Pons (tissue), 1 donor: ENCODE measurements around the gene A1BG.
"Not testable (repeated sequence)": the region's sequence is repeated elsewhere in the genome, so short reads cannot be mapped to it uniquely, and the experiment has no call there.

Source experiments
- DNase-seq: peaks from one replicate; pipeline ENCODE4 v3.0.0-alpha.2; 2016; ENCODE audit warnings: low spot score

The A1BG gene

GRCh38 chr19:58336216-58336615, 17.1 kb downstream of the A1BG start:
- DNase-seq: no peak

DNA sequence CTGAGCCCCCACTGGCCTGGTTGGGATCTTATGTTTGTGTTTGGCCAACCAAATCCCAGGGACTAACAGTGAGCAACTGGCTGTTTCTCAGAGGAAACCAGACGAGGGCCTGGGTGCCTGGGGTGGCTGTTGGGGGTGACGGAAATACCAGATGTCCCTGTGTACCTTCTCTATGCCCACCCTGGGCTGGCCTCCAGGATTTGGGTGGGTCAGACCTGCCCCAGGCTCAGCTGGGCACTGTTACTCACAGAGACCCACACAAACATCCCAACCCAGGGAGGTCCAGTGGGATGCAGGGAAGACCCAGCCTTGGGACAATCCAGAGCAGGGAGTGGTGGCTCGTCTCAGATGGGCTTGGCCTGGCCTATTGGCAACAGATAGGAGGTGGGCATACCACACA, 17.7 kb downstream of the A1BG start:
- no peak for DNase-seq

DNA sequence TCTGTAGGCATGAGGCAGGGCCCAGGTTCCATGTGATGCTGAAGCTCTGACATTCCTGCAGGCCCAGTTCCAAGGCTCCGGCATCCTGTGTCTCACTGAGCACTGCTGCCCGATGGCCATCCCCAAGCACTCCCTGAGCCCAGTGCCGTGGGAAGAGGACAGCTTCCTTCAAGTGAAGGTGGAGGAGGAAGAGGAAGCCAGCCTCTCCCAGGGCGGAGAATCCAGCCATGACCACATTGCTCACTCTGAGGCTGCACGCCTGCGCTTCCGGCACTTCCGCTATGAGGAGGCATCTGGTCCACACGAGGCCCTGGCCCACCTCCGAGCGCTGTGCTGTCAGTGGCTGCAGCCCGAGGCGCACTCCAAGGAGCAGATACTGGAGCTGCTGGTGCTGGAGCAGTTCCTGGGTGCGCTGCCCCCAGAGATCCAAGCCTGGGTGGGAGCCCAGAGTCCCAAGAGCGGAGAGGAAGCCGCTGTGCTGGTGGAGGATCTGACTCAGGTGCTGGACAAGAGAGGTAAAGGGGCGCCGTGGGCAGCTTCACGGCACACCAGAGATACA, 18.5 kb downstream of the A1BG start:
- DNase-seq: no peak

- DNase-seq: no peak
These were observed 20.6 kb downstream of the A1BG start for GRCh38 chr19:58332697-58333096.

DNA sequence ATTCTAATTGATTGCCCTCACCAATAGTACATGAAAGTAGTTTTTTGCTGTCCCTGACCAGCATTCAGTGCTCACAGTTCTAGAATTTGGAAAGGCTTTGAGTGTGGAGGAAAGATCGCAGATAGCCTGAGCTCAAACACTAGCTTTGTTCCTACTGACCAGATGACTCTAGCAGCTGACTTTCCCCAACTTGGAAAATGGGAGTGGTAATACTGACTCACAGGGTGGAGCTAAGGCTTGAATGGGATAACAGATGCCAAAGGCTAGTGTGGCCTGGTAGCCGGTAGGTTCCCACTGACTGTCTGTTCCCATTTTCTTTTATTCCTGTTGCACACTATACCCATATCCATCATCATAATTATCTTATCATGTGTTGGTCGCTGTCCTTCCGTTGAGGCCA, 22.8 kb downstream of the A1BG start:
- DNase-seq: peak; percentile 98

- DNase-seq: no peak
These were observed 24.3 kb downstream of the A1BG start for GRCh38 chr19:58328999-58329398.

DNA sequence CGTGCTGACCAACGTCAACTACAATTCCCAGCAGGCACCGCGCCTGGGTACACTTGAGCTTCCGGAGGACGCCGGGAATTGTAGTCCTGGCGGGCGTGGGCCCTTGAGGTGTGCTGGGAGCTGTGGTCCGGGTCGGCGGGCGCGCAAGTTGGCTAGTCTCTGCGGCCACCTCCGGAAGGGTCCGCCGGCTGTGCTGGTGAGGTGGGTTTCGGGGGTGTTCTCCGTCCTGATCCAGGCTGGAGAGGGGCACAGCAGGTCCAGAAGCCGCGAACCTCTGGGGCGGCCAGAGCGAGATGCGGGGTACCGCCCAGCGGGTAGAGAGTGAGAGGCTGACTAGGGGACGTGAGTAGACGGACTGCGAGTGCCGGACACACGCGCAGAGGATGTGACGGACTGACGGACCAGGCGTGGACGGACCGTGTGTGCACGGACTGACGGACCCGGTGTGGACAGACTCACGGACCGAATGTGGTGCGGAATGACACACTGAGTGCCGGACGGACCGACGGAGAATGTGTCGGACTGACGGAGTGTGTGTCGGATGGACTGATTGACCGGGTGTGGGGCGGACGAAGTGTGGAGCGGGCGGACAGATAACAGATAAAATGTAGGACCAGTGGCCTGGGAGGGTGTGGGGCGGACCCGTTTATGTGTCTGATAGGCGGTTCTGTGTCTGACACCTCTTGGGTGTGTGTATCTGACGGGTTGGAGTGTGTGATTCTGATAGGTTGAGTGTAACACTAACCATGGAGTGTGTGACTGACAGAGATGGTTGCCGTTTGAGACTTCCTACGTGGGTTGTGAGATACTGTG, 26.2 kb downstream of the A1BG start, which contains the start of gene ZSCAN22:
Gene ZSCAN22, plus strand, starts transcription at position 81 of the 813 bp plus-strand sequence. CDS start 7,809 bp downstream, outside the sequence.
- DNase-seq: peak; percentile 97

- no peak for DNase-seq
These were observed 26.8 kb downstream of the A1BG start for GRCh38 chr19:58326501-58326913.

- DNase-seq: no peak
These were observed 27.8 kb downstream of the A1BG start for GRCh38 chr19:58325311-58326022.

- no peak for DNase-seq
These were observed 34.1 kb downstream of the A1BG start for GRCh38 chr19:58319241-58319640.

- DNase-seq: no peak
These were observed 35.0 kb downstream of the A1BG start for GRCh38 chr19:58318297-58318696.

DNA sequence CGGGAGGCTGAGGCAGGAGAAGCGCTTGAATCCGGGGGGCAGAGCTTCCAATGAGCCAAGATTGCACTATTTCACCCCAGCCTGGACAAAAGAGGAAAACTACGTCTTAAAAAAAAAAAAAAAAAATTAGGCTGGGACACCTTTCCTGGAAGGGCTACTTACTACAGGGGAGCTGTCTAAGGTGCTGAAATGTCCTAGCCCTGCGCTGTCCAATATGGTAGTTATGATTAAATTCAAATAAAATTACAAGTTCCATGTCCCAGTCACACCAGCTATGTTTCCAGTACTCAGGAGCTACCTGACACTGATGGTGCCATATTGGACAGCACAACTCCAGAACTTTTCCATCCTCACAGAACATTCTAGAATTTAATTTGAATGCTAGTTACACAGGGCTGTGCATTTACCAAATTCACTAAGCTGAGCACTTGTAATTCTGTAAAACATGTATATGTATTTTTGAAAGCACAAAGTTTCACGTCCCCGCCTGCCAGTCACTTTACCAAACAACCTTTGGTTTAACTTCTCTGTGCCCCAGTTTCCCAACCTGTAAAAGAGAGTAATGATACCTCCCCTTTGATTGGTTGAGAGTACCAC, 35.7 kb downstream of the A1BG start:
- DNase-seq: no peak

DNA sequence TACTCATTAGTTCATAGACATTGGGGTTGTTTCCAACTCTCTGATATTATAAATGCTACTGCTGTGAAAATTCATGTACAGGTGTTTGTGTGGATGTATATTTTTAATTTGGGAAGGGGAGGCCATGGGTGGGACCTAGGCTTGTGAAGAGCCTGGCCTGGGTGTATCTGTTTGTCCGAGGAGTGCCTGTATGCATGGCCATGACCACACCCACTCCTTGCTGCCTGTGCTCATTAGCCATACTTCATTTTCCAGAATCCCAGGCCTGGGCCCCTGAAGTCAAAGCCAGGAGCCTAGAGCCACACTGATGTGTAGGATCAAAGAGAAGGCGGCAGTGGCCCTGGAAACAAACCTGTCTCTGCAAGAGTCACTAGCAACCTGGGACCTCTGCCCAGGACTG, 37.7 kb downstream of the A1BG start:
- DNase-seq: no peak

- DNase-seq: no peak
These were observed 41.9 kb downstream of the A1BG start for GRCh38 chr19:58311345-58311865.

- DNase-seq: not testable (repeated sequence)
These were observed 42.6 kb downstream of the A1BG start for GRCh38 chr19:58310685-58311084.

- DNase-seq: no peak
These were observed 45.6 kb downstream of the A1BG start for GRCh38 chr19:58307736-58308135.

- no peak for DNase-seq
These were observed 47.4 kb downstream of the A1BG start for GRCh38 chr19:58305932-58306323.

DNA sequence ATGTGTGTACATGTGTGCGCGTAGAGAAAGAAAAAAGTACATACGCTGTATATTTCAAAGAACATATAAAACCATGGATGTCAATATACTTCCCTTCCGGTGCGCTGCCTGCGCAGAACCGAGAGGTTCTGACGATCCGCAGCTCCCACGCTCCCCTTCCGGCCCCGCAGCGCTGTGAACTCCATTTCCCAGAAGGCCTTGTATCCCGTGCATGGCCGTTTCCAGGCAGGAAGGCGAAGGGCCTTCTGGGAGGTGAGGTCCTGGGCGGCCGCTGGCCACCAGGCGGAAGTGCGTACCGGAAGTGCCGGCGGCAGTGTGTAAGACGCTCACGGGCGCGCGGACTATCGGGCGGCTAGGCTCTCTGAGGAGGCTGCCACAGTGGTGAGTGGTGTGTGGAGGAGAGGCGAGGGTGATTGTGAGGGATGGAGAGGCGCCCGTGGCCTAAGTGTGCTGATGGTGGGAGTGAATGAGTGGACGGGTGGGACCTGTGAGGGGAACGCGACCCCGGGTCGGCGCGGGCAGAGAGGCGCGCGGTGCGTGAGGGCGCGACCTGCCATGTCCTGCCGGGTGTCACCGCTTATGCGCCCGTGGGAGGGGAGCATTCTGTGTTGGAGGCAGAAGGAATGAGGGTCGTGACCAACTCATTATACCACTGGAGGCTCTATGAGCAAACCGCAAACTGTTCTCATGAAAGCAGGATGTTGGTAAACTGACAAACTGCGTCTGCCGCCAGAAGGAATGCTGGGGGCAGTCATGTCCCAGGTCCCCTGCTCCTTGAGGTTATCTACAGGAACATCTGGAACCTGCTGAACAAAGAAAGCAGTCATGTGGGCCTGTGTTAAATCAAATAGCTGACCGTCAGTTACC, 48.0 kb downstream of the A1BG start, which contains the start of gene ERVK3-1:
Gene ERVK3-1, plus strand, starts transcription at position 313 of the 867 bp plus-strand sequence. CDS start 6,792 bp downstream, outside the sequence.
- DNase-seq: peak; percentile 98

DNA sequence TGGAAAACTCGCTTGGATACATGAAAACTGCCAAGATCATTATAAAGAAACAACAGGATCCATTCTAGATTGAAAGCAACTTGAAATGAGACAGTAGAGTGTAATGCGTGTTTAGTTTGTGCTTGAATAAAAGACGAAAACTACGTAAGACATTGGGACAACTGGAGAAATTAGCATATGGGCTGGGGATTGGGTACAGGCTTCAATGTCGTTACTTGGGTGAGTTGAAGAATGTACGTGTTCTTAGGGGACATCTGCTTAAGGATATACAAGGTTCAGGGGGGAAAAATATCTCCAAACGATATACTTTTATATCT, 48.6 kb downstream of the A1BG start:
- DNase-seq: no peak

- no peak for DNase-seq
These were observed 49.0 kb downstream of the A1BG start for GRCh38 chr19:58304255-58304654.

DNA sequence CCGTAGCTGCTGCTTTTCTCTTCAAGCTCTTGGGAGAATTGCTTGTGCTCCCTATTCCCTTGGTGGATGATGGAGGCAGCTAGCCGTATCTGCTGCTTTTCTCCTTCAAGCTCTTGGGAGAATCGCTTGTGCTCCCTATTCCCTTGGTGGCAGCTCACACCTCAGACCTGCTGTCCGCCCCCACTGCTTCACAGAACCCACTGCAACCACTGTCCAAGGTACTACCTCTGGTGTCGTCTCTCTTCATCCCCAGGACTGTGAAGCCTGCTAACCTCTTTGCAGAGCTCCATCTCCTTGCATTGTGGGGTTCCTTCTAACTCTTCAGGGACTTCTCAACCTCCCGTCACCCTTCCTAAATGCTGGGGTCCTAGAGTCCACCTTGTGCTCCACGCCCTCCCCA, 52.7 kb downstream of the A1BG start:
- DNase-seq: no peak
